ENCODE measurements around the gene IGF1R.

The IGF1R gene

DNA sequence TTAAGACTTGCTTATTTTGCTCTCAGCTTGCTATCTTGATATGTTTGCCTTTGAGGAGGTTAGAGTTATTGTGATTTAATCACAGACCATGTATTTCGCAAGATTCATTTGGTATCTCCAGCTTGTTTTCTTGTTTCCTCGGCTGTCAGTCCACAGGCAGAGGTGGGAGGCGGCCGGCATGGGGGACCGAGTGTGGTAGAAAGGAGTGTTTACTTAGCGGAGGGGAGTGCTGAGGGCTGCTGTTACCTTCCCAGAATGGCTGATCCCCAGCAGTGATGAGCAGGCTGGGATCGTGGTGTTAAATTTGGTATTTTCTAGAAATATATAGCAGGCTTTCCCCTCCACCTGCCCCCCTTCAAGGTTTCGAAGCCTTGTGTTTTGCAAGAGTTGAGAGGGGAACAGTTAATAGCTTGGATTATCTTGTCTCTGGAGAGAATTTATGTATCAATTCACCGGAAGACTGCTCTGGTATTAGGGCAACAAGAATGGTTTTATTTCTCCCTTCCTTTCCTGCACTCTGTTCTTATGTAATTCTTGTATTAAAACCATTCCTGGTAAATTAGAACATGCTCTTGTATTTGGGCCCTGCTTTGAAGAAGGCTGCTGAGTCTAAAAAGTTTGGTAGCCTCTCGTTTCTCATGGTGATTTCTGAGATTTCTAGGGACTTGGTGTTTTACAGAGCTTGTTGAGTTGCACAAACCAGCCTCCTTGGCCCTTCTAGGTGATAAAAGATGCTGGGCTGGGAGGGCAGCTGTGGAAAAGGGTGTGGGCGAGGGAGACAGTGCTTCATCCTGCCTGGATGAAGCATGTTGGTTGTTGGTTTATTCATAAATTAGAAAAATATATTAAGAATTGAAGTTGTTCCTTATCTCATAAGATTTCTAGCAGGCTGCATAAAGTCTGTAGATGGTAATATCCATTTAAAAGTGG lies 151.4 kb downstream of the IGF1R start:
- TF ChIP-seq, protein P1, sequence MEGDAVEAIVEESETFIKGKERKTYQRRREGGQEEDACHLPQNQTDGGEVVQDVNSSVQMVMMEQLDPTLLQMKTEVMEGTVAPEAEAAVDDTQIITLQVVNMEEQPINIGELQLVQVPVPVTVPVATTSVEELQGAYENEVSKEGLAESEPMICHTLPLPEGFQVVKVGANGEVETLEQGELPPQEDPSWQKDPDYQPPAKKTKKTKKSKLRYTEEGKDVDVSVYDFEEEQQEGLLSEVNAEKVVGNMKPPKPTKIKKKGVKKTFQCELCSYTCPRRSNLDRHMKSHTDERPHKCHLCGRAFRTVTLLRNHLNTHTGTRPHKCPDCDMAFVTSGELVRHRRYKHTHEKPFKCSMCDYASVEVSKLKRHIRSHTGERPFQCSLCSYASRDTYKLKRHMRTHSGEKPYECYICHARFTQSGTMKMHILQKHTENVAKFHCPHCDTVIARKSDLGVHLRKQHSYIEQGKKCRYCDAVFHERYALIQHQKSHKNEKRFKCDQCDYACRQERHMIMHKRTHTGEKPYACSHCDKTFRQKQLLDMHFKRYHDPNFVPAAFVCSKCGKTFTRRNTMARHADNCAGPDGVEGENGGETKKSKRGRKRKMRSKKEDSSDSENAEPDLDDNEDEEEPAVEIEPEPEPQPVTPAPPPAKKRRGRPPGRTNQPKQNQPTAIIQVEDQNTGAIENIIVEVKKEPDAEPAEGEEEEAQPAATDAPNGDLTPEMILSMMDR (IDR thresholded peaks at IDR 0.05; ENCODE audit: low read depth, low read length), result no peak
- no peak overlapping the region for H3K4me3 ChIP-seq (replicated peaks in 1 of 2; ENCODE audit: low read depth in 2 of 2, low read length in 2 of 2)

DNA sequence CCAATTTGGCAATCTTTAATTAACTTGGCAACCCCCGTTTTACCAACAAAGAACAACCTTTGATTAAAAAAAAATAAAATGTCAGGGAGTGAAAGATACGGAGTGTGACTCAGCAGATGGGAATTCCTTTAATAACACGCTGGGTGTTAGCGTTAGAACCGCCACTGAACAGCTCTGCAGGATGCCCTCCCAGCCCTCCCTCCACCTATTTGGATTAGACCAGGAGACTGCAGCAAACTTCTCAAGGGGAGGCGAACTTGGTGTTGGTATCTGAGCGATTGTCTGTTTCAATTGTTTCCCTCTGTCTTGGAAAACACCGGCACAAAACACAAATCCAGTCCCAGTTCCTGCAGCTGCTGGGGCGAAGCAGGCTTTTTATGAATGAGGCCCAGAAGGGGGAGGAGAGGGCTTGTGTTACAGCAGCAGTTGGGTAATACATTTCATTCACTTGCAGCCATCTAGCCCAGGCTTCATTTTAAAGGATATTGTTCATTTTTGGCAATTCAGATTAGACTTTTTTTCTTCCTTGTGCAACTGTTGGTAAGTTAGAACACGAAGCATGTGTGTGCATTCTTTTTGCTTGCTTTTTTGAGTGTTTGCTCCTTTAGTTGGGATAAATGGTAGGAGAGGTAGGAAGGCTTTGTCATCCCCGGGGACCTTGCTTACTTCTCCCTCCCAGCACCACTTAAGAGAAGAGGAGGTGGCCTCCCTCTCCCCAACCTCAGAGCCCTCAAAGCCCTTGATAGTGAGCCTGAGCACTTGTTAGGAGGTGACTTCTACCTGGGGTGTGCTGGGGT lies 152.3 kb downstream of the IGF1R start:
- TF ChIP-seq, protein P1 (IDR thresholded peaks at IDR 0.05; ENCODE audit: low read depth, low read length), result no peak
- no peak overlapping the region for H3K4me3 ChIP-seq (replicated peaks in 1 of 2; ENCODE audit: low read depth in 2 of 2, low read length in 2 of 2)
- DNase-seq (ENCODE audit: low read depth in 2 of 2), result peak; percentile 89 to 93

More for the DNA sequence above, 151.4 kb downstream of the IGF1R start:
- DNase-seq (ENCODE audit: low read depth in 2 of 2), result no peak

DNA sequence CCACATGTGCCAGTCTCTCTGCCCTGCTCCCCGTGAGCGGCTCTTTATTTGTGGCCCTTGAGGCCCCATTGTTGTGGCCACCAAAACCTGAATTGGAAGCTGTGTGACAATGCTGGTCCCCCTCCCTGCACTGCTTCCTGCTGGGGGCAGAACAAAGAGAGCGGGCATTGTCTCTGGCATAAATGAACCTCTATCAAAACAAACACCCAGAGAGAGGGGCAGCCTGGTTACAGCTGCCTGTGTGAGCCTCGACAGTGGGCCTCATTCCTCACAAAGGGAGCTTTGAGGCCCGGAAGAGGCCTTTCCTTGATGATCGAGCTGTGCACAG lies 152.9 kb downstream of the IGF1R start:
- DNase-seq (ENCODE audit: low read depth in 2 of 2), result no peak
- no peak overlapping the region for H3K4me3 ChIP-seq (replicated peaks in 1 of 2; ENCODE audit: low read depth in 2 of 2, low read length in 2 of 2)
- TF ChIP-seq, protein P1 (IDR thresholded peaks at IDR 0.05; ENCODE audit: low read depth, low read length), result no peak

DNA sequence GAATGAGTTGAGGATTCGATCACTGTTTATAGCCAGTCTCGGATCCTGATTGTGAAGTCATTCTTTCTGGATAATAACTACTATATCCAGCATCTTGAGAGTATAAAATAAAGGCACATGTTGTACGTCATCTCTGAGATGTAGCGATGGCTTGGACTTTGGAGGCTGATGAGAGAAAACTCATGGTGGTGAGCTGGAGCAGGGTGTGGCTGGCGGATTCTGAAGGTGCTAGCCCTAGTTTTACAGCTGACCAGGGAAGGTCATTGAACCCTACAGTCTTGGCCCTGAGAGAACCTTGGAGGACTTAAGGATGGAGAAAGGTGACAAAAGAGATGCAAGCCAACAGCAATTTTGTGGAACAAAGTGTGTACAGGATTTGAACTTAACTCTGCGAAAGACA lies 153.8 kb downstream of the IGF1R start:
- TF ChIP-seq, protein P1 (IDR thresholded peaks at IDR 0.05; ENCODE audit: low read depth, low read length), result no peak
- DNase-seq (ENCODE audit: low read depth in 2 of 2), result no peak
- no peak overlapping the region for H3K4me3 ChIP-seq (replicated peaks in 1 of 2; ENCODE audit: low read depth in 2 of 2, low read length in 2 of 2)

DNA sequence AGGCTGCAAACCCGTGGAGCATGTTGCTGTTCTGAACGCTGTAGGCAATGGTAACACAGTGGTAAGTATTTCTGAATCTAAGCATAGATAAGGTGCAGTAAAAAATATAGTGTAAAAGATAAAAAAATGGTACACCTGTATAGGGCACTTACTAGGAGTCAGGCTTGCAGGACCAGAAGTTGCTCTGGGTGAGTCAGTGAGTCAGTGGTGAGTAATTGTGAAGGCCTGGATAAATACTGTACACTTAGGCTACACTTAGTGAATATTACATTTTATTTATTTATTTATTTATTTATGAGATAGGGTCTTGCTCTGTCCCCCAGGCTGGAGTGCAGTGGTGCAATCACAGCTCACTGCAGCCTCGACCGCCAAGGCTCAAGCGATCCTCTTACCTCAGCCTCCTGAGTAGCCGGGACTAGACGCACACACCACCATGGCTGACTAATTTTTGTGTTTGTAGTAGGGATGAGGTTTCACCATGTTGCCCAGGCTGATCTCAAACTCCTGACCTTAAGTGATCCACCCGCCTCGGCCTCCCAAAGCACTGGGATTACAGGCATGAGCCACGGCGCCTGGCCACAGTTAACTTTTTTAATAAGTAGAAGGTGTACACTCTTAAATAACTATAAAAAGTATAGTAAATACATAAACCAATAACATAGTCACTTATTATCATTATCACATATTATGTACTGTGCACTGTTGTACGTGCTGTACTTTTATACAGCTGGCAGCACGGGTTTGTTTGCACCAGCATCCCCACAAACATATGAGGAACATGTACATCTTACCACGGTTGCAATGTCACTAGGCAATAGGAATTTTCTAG lies 155.1 kb downstream of the IGF1R start:
- H3K4me3 ChIP-seq (replicated peaks in 1 of 2; ENCODE audit: low read depth in 2 of 2, low read length in 2 of 2), result no peak overlapping the region
- TF ChIP-seq, protein P1 (IDR thresholded peaks at IDR 0.05; ENCODE audit: low read depth, low read length), result no peak
- DNase-seq (ENCODE audit: low read depth in 2 of 2), result peak in 1 of 2 donors; percentile 75

DNA sequence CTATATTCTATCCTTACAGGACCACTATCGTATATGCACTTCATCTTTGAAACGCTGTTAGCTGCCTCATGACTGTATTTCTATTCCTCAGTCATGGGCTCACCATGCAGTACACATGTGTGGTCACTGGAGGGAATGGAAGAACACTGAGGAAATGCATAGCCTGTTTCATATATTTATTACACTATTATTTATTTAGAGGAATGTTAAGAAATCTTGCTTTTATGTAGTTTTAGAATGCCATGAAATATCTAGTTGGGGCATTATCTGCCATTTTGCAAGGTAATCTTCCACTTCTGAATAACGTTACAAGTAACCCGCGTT lies 155.7 kb downstream of the IGF1R start:
- peak; percentile 8 to 18 for DNase-seq (ENCODE audit: low read depth in 2 of 2)
- H3K4me3 ChIP-seq (replicated peaks in 1 of 2; ENCODE audit: low read depth in 2 of 2, low read length in 2 of 2), result no peak overlapping the region
- TF ChIP-seq, protein P1 (IDR thresholded peaks at IDR 0.05; ENCODE audit: low read depth, low read length), result peak; percentile 26
